UCSD-AML1 (cell line): ENCODE measurements around the gene TRPV2.
"Not testable (repeated sequence)": the region's sequence is repeated elsewhere in the genome, so short reads cannot be mapped to it uniquely, and the experiment has no call there.

ENCODE experiments used
- DNase-seq: peaks from one replicate; lab custom pipeline; 2025; ENCODE audit not compliant: unreplicated experiment; lab: John Stamatoyannopoulos, UW

The TRPV2 gene

GRCh38 chr17:16435925-16436886, 20.8 kb downstream of the TRPV2 start:
- DNase-seq = no peak

- DNase-seq = no peak
Observed at GRCh38 chr17:16437083-16437482, 21.7 kb downstream of the TRPV2 start.

- no peak for DNase-seq
Observed at GRCh38 chr17:16438173-16438556, 22.8 kb downstream of the TRPV2 start.

GRCh38 chr17:16438557-16439302, 23.4 kb downstream of the TRPV2 start:
- DNase-seq = peak; percentile 98

GRCh38 chr17:16439303-16439791, 24.0 kb downstream of the TRPV2 start:
- DNase-seq = no peak

GRCh38 chr17:16439811-16440351, 24.5 kb downstream of the TRPV2 start:
- DNase-seq = no peak

GRCh38 chr17:16440354-16440753, 25.0 kb downstream of the TRPV2 start:
- DNase-seq = not testable (repeated sequence)

GRCh38 chr17:16440901-16441629, 25.7 kb downstream of the TRPV2 start:
- DNase-seq = no peak

- no peak for DNase-seq
Observed at GRCh38 chr17:16442141-16442540, 26.8 kb downstream of the TRPV2 start.

- DNase-seq = no peak
Observed at GRCh38 chr17:16442594-16443510, 27.5 kb downstream of the TRPV2 start.

GRCh38 chr17:16443511-16444257, 28.3 kb downstream of the TRPV2 start:
- DNase-seq = no peak

- DNase-seq = no peak
Observed at GRCh38 chr17:16444258-16444886, 29.0 kb downstream of the TRPV2 start.

- DNase-seq = no peak
Observed at GRCh38 chr17:16446338-16446983, 31.1 kb downstream of the TRPV2 start.

GRCh38 chr17:16447676-16448075, 32.3 kb downstream of the TRPV2 start:
- no peak for DNase-seq

- DNase-seq = no peak
Observed at GRCh38 chr17:16448490-16448889, 33.1 kb downstream of the TRPV2 start.

GRCh38 chr17:16449121-16449570, 33.8 kb downstream of the TRPV2 start:
- no peak for DNase-seq

GRCh38 chr17:16450028-16450427, 34.7 kb downstream of the TRPV2 start:
- DNase-seq = no peak

- not testable (repeated sequence) for DNase-seq
Observed at GRCh38 chr17:16452268-16452667, 36.9 kb downstream of the TRPV2 start.
